Measurements from ENCODE around the gene PARD3. TPM values are rescaled to one million over a fixed set of nuclear protein-coding genes. Genes with fewer than 3 reads are reported as not detected.

Gene PARD3
- total RNA-seq, 1 experiment from 2014 or later: 51.8 TPM

GRCh38 chr10:34396663-34397062, 418.4 kb downstream of the PARD3 start:
- Mint-ChIP-seq H3K27me3 (ENCODE audit: low read depth) (no peaks in the 10 kb centered on the region), H3K4me3 (no peak overlapping the region), H3K4me1 (peaks cover 14% of the 10 kb centered on the region), H3K9me3 (no peaks in the 10 kb centered on the region), H3K36me3 (no peaks in the 10 kb centered on the region), H3K27ac (no peak overlapping the region)
- DNase-seq (ENCODE audit: low spot score) (no peak), ATAC-seq (no peak)
- TF ChIP-seq ZNF671 (CRISPR knock-in tag; IDR thresholded peaks at IDR 0.05) (no peak), ERG (CRISPR knock-in tag; IDR thresholded peaks at IDR 0.05) (no peak), JAZF1 (CRISPR knock-in tag; IDR thresholded peaks at IDR 0.05) (no peak), ATF1 (CRISPR knock-in tag; IDR thresholded peaks at IDR 0.05) (no peak), HMGA2 (CRISPR knock-in tag; IDR thresholded peaks at IDR 0.05) (no peak), KAT7 (CRISPR knock-in tag; IDR thresholded peaks at IDR 0.05; ENCODE audit: borderline replicate concordance) (no peak), PRDM15 (CRISPR knock-in tag; IDR thresholded peaks at IDR 0.05) (no peak), ZNF219 (CRISPR knock-in tag; IDR thresholded peaks at IDR 0.05; ENCODE audit: borderline replicate concordance) (no peak), ZNF138 (CRISPR knock-in tag; conservative IDR thresholded peaks at IDR 0.05) (no peak), FOXJ3 (CRISPR knock-in tag; IDR thresholded peaks at IDR 0.05; ENCODE audit: borderline replicate concordance) (no peak), TCF7 (CRISPR knock-in tag; IDR thresholded peaks at IDR 0.05; ENCODE audit: low read depth) (no peak), PREB (CRISPR knock-in tag; IDR thresholded peaks at IDR 0.05; ENCODE audit: borderline replicate concordance) (no peak), ZBTB21 (CRISPR knock-in tag; IDR thresholded peaks at IDR 0.05; ENCODE audit: borderline replicate concordance) (no peak), NFE2L1 (CRISPR knock-in tag; IDR thresholded peaks at IDR 0.05) (no peak), ZNF425 (CRISPR knock-in tag; conservative IDR thresholded peaks at IDR 0.05) (no peak)
- TF ChIP-seq, protein P1, sequence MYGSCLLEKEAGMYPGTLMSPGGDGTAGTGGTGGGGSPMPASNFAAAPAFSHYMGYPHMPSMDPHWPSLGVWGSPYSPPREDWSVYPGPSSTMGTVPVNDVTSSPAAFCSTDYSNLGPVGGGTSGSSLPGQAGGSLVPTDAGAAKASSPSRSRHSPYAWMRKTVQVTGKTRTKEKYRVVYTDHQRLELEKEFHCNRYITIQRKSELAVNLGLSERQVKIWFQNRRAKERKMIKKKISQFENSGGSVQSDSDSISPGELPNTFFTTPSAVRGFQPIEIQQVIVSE (CRISPR knock-in tag; IDR thresholded peaks at IDR 0.05; ENCODE audit: borderline replicate concordance): no peak
- TF ChIP-seq, protein P2, sequence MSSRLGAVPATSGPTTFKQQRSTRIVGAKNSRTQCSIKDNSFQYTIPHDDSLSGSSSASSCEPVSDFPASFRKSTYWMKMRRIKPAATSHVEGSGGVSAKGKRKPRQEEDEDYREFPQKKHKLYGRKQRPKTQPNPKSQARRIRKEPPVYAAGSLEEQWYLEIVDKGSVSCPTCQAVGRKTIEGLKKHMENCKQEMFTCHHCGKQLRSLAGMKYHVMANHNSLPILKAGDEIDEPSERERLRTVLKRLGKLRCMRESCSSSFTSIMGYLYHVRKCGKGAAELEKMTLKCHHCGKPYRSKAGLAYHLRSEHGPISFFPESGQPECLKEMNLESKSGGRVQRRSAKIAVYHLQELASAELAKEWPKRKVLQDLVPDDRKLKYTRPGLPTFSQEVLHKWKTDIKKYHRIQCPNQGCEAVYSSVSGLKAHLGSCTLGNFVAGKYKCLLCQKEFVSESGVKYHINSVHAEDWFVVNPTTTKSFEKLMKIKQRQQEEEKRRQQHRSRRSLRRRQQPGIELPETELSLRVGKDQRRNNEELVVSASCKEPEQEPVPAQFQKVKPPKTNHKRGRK (CRISPR knock-in tag; IDR thresholded peaks at IDR 0.05; ENCODE audit: borderline replicate concordance): no peak
- CTCF ChIA-PET: no interaction called here
- POLR2A ChIA-PET: no interaction called here
